Ecto neural progenitor cell (in vitro differentiated cells): ENCODE data around the gene DISC1.

ENCODE experiments used
- DNase-seq: peaks from one replicate; pipeline ENCODE4 v3.0.0-alpha.2; 2018; ENCODE audit warnings: low spot score

Gene DISC1

DNA sequence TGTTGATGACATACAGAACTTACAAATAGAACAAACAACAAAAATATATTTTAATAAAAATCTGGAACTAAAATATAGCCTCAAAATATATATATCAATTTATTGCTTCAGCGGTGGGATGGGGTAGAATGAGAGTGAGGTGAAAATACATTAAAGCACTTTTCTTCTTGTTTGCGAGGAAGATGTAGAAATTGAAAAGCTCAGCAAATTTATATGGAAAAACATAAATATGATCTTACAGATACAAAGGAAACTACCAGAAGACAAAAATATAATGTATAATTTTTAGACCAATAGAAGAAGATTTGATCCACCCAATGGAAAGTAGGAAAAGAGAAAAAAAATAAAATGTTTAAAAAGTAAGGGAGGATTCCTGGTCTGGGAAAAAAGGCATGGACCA is 372.2 kb downstream of the DISC1 start:
- no peak for DNase-seq

DNA sequence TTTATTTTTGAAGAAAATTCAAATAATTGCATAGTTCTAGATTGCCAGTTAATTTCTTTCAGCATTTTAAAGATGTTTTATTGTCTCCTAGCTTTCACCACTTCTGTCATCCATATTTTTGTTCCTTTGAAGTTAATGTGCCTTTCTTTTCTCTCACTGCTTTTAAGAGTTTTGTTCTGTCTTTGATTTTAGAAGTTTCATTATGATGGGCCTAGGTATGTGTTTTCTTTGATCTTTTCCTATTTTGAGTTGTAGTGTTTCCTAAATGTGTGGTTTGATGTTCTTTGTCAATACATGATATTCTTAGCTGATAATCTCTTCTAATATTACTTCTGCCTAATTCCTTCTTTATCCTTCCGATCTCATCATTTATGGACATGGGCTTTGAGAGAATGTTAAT is 378.7 kb downstream of the DISC1 start:
- DNase-seq, result no peak

DNA sequence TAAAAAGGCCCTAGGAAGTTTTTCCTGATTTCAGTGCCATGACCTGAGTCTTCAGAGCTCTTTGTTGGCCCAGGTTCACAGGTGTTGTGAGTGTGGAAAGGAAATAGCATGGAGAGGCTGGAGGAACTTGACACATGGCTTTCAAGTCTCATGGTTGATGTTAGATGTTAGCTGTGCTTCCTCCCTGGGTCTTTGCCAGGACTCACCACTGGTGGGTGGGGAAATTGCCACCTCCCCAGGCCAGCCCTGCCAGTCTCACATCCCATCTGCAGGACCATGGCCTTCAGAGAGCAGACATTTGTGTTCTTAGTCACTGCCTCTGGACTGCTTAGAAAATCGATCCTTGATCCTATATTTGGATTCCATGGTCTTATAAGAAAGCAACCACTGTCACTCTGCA is 383.2 kb downstream of the DISC1 start:
- DNase-seq, result no peak

DNA sequence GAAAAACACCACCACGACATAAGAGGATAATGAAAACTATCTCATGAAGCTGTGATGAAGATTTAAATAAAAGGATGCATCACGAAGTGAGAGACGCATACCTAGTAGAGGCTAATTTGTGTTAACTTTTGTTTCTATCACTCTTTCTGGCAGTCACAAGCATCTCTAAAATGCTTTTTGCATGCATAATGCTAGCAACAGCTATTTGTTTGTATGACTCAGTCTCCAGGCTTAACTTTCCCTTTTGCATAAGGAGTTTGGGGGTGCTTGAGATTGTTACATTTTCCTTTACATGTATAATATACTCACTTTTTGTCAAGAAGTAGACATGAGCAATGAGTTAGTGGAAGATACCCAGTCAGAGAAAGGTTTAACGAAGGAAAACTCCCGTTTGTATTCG is 385.4 kb downstream of the DISC1 start:
- DNase-seq, result no peak

DNA sequence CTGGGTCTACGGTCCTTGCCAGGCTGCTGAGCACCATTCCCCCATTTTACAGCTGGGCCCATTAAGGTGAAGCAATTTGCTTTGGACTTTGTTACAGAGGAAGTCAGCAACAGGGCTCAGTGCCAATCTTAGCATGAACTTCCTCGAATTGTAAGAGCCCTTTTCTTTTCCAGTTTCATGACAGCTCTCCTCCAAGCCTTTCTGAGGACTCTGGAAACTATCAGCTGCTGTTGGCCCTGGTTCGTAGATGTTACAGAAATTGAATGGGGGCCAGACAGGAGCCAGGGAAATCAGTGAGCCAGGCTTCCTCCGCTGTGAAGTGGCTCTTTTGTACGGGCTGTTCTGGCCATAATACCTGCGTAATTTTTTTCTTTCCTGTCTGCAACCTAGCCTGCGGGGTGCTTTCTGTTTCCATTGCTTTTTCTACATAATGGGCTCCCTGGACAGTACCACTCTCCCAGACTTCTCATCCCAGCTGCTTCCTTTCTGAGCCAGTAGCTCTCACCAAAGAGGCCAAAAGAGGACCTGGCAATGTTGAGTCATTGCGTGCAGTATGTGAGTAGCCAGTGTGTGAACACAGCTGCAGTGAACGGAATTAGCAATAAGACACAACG is 386.3 kb downstream of the DISC1 start:
- DNase-seq, result no peak

DNA sequence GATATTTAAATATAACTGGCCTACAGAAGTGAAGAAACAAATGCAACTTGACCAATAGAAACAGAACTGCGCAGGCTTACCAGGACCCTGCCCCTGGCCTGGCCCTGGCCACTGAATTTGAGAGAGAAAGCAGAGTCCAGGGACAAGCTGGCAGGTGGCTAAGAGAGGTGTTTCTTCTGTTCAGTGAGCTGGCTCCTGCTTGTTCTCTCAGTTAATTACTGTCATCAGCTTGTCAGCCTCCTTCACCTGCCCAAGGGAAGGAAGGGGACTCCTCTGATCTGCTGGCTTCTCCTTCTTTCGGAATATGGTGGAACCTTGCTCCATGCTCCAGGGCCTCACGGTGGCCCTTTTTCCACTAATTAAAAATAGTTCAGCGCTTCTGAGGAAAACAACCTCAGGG is 388.4 kb downstream of the DISC1 start:
- no peak for DNase-seq

DNA sequence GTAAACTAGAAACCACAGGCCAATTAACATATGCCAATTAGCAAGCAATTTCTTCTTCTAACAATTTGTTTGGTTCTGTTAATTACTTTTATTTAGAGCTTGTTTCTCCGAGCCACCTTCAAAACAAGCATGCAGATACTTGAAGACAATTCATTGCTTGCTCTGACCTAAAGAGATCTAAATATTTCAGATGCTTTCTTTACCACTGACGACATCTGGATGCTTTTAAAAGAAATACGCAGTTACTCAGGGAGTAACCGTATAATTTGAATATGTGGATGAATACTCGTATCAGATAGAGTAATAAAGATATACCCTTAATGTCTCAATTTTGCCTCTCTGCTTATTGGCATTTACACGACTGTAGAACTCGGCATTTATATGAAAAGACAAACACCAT is 390.0 kb downstream of the DISC1 start:
- DNase-seq, result no peak

DNA sequence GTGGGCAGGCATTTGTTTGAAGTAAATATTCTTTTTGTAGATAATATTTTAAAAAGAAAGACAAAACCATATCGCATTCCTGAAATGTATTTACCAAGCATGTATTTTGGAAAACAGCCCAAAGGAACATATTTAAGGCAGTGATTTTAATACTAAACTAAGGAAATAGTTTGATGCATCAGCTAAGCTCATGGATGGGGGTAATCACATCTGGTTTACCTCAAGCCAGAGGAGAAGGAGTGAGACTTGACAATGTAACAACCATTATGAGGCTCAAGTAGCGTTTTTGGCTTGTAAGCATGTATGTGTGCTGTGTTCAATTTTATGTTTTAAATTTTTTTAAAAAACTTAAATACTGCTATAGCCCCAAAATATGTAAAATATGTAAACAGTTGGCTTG is 390.5 kb downstream of the DISC1 start:
- no peak for DNase-seq

DNA sequence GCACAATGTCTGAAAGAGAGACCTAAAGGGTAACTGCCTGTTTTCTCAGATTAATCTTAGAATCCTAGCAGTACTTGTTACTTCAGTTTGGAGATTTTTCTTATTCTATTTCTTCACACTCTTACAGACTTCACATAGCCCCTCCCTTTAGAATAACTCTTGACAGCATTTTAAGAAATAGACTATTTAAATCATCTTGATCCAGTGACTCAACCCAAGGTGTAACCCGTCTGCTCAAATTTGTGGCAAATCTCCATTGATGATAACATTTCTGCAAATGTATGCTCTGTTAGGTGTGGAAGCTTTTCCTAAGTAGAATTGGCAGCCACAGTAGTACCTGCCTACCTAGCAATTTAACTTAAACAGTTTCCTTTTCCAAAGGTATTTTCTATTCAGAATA is 391.2 kb downstream of the DISC1 start:
- no peak for DNase-seq

DNA sequence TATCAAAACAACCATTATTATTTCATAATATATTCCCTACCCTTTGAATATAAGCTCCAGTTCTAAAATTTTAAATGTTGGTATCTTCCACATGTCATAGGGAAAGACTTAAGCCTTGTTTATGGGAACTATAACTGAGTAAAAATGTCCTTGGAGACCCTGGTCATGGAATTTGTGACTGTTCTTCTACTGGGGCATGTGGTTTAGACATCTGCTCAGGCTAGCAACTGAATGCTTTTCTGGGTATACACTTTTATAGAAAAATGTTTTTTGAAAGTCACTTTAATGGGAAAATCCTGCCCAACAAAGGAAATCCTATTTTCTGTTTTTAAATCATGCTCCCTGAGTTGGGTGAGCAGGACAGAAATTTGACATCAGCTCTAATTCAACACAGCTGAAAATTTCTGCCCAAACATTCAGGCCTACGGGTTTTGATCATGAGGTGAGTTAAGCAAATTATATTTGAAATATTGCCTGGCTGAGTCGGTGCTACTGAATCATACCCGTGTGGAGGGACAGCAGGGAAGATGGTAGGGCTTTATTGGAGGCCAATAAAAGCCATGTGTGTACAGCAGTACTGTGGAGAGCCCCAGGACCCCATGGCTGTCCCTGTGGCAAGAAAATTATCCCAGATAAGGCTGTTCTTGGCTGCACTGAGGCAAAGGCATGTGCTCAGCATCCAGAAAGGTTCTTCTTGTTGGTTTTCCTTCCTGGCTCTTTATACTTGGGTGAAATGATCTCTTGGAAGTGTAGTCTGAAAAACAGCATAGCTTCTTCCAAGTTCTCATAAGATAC is 391.8 kb downstream of the DISC1 start:
- DNase-seq, result no peak

DNA sequence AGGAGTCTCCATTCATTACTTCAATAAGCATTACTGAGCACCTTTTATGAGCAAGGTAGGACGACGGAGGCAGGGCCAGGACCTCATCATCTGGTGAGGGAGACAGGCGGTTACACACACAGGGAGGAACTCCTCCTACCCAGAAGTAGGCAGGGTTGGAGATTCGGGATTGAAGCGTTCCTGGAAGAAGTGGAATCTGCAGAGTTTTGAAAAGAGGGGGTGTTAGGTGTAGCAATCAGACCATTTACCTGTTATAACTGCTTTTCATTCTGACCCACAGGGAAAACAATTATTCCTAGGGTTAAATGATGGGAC is 392.4 kb downstream of the DISC1 start:
- no peak for DNase-seq

DNA sequence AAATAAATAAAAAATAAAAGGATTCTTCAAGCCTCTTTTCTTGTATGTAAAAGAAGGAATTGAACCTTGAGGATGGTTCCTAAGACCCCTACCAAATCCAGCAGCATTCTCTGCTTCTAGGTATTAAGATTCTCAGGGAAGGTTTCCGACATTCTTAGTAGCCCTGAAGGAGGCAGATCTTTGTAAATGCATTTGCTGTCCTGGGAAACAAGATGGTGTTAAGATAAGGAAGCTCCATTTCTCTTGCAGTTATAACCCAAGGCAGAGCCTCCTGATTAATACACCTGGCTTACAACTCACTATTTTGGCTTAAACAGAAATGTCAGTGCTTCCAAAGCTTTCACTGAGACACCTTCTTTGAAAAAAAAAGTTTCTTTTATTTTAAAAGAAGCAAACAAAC is 393.8 kb downstream of the DISC1 start:
- no peak for DNase-seq

DNA sequence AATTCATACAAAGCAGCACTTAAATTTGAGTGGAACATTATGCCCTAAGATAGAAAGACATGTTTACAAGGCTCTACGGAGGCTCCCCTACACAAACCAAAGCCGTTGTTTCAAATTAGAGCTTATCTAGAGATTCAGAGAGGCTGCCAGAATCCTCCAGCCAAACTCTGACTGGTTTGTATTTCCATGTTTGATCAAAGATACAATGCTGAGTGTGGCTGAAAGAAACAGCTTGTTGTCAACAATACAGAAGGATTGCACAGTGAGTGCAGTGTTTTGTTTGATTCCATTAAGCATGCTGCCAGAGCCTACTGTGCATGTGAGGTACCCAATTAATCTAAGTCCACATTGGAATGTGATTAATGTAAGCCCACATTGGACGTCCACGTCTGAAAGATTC is 402.7 kb downstream of the DISC1 start:
- DNase-seq, result no peak

DNA sequence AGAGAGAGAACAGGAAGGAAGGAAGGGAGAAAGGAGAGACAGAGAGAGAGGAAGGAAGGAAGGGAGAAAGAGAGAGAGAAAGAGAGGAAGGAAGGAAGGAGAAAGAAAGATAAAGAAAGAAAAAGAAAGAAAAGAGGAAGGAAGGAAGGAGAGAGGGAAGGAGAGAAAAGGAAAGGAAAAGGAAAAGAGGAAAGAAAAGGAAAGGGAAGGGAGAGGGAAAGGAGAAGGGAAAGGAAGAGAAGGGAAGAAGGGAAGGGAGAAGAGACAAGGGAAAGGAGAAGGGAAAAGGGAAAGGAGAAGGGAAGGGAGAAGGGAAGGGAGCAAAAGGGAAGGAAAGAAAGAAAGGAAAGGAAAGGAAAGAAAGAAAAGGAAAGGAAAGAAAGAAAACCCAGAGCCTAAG is 404.6 kb downstream of the DISC1 start:
- DNase-seq, result no peak

DNA sequence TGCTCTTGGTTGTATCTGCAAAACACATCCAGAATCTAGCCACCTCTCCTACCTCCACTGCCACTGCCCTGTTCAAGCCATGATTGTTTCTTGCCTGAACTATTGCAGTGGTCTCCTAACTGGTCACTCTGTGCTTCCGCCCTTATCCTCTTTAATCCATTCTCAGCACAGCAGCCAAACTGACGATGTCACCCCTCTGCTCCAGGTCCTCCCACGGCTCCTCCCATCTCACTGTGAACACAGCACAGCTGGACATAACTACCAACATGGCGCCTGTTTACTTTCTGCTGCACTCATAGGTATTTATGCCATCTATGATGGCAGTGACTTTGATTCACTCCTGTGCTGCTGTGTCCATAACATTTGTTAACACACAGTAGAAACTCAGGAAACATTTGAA is 406.7 kb downstream of the DISC1 start:
- DNase-seq, result no peak

DNA sequence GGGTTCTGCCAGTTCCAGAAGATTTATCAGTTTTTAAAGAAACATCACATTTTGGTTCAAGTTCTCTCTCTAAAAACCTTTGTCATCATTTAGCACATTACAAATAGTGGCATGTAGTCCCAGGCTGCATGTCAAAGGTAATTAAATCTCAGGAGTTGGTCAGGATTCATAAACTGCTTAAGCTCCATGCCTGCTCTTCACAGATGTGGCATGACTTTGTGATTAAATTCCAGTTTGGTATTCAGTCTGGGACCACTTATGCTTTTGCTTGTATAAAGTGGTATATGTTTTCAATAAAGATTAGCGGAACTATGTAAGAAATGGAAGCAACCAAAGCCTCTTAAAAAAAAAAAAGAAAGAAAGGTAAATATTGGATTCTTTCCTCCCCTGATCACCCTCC is 408.0 kb downstream of the DISC1 start:
- no peak for DNase-seq

DNA sequence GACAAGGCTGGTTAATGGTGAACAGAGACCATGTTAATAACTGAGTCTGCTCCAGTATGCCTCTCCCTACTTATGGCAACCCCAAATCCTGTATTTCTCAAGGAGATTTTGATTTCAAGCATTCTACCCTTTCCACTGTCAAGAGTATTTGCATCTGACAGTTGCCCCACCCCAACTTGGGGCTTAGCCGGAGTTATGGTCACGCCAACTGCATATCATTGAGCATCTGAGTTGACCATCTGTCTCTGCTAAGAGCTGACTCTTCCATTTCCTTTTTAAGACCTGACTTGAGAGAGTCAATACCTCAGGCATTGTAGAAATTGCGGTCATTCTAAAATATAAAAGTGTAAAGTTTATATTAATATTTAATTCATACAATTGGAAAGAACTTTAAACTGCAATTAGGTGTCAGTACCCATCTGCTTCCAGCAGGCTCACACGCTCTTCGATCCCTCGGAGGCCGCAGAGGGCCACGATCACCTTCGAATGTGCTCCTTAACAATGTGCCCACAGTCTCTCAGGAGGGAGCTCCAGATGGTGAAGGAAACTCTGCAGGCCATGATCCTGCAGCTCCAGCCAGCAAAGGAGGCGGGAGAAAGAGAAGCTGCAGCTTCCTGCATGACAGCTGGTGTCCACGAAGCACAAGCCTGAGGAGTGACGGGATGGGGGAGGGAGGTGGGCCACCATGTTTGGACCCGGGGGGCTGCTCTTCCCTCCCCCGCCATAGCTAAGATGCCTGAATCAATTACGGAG is 409.8 kb downstream of the DISC1 start:
- no peak for DNase-seq

DNA sequence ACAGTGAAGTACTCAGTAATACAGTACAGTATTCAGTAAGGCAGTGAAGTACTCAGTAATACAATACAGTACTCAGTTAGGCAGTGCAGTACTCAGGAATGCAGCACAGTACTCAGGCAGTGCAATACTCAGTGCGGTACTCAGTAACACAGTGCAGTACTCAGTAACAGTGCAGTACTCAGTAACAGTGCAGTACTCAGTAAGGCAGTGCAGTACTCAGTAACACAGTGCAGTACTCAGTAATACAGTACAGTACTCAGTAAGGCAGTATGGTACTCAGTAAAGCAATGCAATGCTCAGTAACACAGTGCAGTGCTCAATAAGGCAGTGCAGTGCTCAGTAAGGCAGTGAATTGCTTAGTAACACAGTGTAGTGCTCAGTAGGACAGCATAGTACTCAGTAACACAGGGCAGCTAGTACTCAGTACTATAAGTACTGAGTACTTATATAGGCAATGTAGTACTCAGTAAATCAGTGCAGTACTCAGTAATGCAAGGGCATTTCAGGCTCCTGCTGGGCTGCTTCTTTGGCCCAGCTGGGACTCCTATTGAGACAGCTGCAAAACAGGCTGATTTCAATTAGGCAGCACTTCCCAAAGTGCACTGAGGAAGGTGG is 411.3 kb downstream of the DISC1 start:
- no peak for DNase-seq

DNA sequence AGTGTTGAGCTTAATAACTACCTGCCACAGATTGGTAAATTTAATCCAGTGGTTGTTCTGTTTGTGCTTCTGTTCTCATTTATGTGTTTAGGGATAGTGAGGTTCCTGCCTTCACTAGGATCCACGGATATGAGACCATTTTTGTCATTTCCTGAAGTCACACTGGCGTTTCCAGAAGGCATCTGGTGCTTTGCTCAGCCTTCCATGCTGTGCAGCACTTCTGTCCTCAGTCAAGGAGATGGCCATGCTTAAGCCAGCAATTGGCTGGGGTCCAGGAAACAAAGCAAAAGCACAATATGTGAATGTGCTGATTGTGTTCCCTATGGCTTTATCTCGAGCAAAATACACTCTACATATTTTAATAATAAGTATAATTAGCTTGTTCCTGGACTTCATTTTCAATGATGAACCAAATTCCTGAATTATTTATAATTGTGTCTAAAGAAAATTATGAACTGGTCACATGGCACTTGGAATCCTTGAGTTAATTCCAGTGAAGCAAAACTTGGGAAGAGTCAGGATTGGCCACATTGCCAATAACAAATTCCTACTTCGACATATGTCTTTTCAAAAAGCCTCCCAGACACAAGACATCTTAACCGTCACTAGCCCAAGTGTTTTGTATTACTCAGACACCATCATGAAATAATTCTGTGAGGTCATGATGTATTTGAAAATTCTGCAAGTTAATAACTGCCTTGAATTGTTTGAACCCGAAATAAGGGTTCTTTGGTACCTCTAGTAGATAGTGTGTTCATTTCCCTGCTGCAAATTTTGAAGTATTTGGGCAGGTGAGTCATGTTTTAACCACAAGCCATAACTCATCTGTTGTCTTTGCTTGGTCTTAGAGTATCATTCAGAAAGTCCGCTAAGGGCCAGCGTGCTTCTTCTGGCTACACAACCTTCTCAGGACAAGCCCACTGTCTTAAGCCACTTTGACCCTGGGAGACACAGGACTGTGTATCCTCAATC is 412.4 kb downstream of the DISC1 start:
- DNase-seq, result no peak

DNA sequence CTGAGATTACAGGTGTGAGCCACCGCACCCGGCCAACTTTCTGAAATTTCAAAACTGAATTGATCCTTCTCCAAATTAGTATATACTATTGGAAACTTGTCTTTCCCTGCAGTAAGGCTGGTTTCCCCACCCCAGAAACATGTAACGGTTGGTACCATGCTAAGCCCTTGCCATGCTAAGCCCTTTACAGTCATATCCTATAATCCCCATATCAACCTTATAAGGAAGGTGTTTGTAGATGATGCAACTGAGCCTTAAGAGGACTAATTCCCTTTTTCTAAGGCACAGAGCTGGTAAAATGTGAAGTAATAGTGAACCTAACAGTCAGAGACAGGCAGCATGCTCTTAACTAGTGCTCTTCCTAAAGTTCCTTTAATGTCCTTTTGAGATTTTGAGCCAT is 413.7 kb downstream of the DISC1 start:
- no peak for DNase-seq

DNA sequence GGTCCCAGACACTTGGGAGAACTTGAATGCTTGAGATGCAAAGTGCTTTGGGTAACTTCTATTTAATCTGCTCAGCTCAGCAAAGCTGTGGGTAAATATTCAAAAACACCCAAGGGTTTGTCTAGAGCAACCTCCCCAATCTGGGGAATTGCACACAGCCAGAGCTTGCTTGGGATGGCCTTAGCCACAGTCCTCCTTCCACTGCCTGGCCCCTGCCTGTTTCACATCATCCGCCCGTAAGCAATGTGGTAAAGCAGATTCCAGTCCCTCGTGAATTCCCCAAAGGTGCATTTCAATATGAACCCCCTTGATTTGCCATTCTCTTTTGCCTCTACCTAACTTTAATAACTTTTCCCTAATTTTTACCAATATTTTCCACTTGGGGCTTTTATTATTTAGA is 418.1 kb downstream of the DISC1 start:
- no peak for DNase-seq
